Pancreas (tissue), 10 donors: ENCODE data around the gene ARHGAP12. TPM values are rescaled to one million over a fixed set of nuclear protein-coding genes. Genes with fewer than 3 reads are reported as not detected.

Experiments
- ATAC-seq, 4 donors: fragments of 200-7000 bp; cut with Tn5 transposase; one replicate each; pipeline versions ENCODE4 v1.8.0 to v1.9.1; 2020; ENCODE audit warnings: mild to moderate bottlenecking in 4 of 4, moderate library complexity in 4 of 4
- DNase-seq, 6 donors: peaks; one replicate each; pipeline ENCODE4 v3.0.0-alpha.2; 2020
- FAIRE-seq: peaks from 2 replicates; lab custom pipeline; 2012; peaks lifted over from hg19 to GRCh38; lab: Jason Lieb, UNC
- H3K27ac ChIP-seq, 4 donors: fragments of 200-600 bp; sonication (generic); 1 replicate in 3 of 4; 2 replicates in 1 of 4; pipeline versions ENCODE4 v1.5.0 to v1.8.0; 2020
- H3K27me3 ChIP-seq, 4 donors: fragments of 200-600 bp; one replicate each; pipeline ENCODE4 v1.8.0; 2021
- H3K36me3 ChIP-seq, 3 donors: fragments of 200-600 bp; sonication (generic) in 1 of 3; one replicate each; pipeline versions ENCODE4 v1.5.0 to v1.8.0; 2020 to 2021
- H3K4me1 ChIP-seq, 3 donors: fragments of 200-600 bp; one replicate each; pipeline ENCODE4 v1.8.0; 2021
- H3K4me3 ChIP-seq, 4 donors: fragments of 200-600 bp; sonication (generic) in 2 of 4; one replicate each; pipeline versions ENCODE4 v1.5.0 to v1.8.0; 2020 to 2021
- H3K9me3 ChIP-seq, 4 donors: fragments of 200-600 bp; one replicate each; pipeline ENCODE4 v1.8.0; 2021
- WGBS, 2 donors: extraction: QIAGEN DNeasy Blood & Tissue Kit; methylation state at CpG; one replicate each; pipeline ENCODE4 v1.1.7; 2013; 5-methylcytosine and 5-hydroxymethylcytosine counted together
- intact Hi-C, 3 donors: fragments of 100-400 bp; cut with DNase I; formaldehyde crosslinking; loops; one replicate each; pipeline versions ENCODE4 v1.11.1 to v1.14.2; 2022
- polyA plus RNA-seq, 2 donors: library from polyadenylated mRNA; stranded (reverse); fragments of 200-250 nt; gene quantifications; one replicate each; pipeline ENCODE4 v1.2.3, GENCODE V29; 2013
- total RNA-seq, 6 donors: library from RNA; stranded (reverse); fragmentation: NEBNext Ultra II Directional in 4 of 6; extraction: Animal tissue kit (Norgen Biotek cat#: 25700) in 4 of 6; gene quantifications; one replicate each; pipeline versions ENCODE4 v1.2.1 to v1.2.4, GENCODE V29; 2021 to 2023
- TF ChIP-seq, protein P1 (sequence below), 4 donors: fragments of 200-600 bp; sonication (generic) in 3 of 4; IDR thresholded peaks; one replicate each; pipeline versions ENCODE4 v1.5.0 to v1.8.0; 2021; ENCODE audit warnings: antibody characterized with exemption in 4 of 4
- donor health status: healthy with polysubstance abuse.
- donor health status: DM: no; HTN: no; CAD: no; lungs with moderate emphysema.
- donor health status: DM: no; HTN: no; CAD: no.
- donor health status: control.
- donor health status: control.
- donor health status: Bipolar disorder and iron deficiency.
- donor health status: DM: yes; HTN: yes; CAD: no.
- donor health status: DM: no; HTN: no; CAD: no.
- donor health status: DM: no; HTN: no; CAD: no.
- donor health status: DM: yes; HTN: yes; CAD: no.

ARHGAP12 gene
- total and polyA plus RNA-seq, 8 donors: 16.3 to 30.1 (median 23.5) TPM

DNA sequence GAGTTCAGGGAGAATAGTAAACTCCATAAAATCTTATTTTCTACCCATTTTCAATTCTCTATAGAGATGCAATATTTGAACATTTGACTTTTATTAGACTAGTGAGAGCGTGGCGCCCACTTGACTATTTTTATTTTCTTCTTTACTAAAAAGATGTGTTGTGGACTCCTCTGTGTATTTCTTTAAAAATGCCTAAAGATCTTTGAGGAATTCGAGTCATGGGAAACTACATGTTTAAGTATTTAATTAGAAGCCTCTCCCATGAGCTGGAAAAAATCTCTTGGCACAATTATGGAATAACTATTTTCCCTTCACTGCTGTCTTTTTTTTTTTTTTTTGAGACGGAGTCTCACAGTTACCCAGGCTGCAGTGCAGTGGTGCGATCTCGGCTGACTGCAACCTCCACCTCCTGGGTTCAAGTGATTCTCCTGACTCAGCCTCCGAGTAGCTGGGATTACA is 124.2 kb downstream of the ARHGAP12 start:
- Histone ChIP-seq H3K27me3 (no peaks in the 10 kb centered on the region), H3K36me3 (no peaks in the 10 kb centered on the region), H3K4me1 (no peaks in the 10 kb centered on the region), H3K4me3 (no peak overlapping the region), H3K9me3 (no peaks in the 10 kb centered on the region), H3K27ac (no peak overlapping the region)
- DNase-seq (no peak), ATAC-seq (no peak), FAIRE-seq (no peak)
- 86 to 95% methylated on average over 7 of the region's 7 CpGs for WGBS, 2 donors
- intact Hi-C loops: no loop called here
- TF ChIP-seq, protein P1, sequence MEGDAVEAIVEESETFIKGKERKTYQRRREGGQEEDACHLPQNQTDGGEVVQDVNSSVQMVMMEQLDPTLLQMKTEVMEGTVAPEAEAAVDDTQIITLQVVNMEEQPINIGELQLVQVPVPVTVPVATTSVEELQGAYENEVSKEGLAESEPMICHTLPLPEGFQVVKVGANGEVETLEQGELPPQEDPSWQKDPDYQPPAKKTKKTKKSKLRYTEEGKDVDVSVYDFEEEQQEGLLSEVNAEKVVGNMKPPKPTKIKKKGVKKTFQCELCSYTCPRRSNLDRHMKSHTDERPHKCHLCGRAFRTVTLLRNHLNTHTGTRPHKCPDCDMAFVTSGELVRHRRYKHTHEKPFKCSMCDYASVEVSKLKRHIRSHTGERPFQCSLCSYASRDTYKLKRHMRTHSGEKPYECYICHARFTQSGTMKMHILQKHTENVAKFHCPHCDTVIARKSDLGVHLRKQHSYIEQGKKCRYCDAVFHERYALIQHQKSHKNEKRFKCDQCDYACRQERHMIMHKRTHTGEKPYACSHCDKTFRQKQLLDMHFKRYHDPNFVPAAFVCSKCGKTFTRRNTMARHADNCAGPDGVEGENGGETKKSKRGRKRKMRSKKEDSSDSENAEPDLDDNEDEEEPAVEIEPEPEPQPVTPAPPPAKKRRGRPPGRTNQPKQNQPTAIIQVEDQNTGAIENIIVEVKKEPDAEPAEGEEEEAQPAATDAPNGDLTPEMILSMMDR (IDR thresholded peaks at IDR 0.05): no peak

DNA sequence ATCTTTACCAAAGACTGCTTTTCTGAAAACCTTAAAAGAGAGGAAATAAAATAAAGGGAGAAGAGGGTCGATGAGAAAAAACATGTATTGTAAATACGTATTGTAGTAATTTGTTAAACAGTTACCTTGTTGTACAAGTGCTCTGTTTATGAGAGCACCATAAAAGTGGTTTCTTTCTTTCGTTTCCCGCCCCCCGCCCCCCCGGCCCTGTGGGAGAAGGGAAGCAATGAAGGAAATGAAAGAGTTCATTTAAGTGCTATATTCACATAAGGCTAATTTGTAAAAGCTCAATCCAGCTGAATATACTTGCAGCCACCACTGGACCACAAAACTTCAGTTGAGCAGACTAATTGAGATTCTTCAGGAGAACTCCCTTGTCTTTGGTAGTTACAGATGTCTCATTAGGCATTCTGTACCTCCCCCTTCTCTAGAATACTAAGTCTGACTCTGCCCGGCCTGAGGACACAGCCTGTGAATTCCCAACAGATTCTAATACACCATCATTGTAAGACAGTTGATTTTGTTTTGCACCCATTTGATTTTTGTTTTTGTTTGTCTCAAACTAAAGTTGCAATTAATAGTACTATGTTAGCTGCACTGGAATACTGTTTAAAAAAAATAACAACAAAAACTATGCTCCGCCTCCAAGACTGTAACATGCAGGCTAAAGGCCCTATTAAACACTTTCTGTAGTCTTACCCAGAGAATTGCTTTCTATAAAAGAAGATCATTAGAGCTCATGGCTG is 124.9 kb downstream of the ARHGAP12 start:
- FAIRE-seq (no peak), DNase-seq (no peak), ATAC-seq (no peak)
- TF ChIP-seq, protein P1 (IDR thresholded peaks at IDR 0.05): no peak
- intact Hi-C loops: no loop called here
- Histone ChIP-seq H3K4me3 (no peak overlapping the region), H3K4me1 (no peaks in the 10 kb centered on the region), H3K9me3 (no peaks in the 10 kb centered on the region), H3K27me3 (no peaks in the 10 kb centered on the region), H3K36me3 (no peaks in the 10 kb centered on the region), H3K27ac (no peak overlapping the region)
- WGBS, 2 donors: 67 to 79% methylated on average over 8 of the region's 8 CpGs

DNA sequence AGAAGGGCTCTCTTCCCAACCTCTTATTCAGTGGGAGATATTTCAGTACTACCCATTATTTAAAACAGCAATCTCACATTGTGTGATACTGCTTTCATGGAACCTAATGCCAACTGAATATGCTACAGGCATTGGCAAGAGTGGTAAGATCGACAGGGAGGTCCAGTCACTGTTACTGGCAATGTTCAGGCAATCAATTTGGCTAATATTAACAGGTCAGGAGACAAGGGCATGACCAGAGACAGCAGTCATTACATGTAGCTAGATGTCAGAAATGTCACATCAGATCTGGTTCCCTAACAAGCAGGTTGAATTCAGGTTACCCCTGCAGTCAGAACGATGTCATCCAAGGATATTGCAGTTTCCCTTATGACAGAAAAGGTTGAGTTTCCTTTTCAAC is 129.4 kb downstream of the ARHGAP12 start:
- intact Hi-C loops: no loop called here
- Histone ChIP-seq H3K36me3 (no peaks in the 10 kb centered on the region), H3K4me1 (no peaks in the 10 kb centered on the region), H3K9me3 (no peaks in the 10 kb centered on the region), H3K4me3 (no peak overlapping the region), H3K27me3 (no peaks in the 10 kb centered on the region), H3K27ac (no peak overlapping the region)
- ATAC-seq (no peak), DNase-seq (no peak), FAIRE-seq (no peak)
- WGBS, 2 donors: 81 to 85% methylated on average over 2 of the region's 2 CpGs
- TF ChIP-seq, protein P1 (IDR thresholded peaks at IDR 0.05): no peak

DNA sequence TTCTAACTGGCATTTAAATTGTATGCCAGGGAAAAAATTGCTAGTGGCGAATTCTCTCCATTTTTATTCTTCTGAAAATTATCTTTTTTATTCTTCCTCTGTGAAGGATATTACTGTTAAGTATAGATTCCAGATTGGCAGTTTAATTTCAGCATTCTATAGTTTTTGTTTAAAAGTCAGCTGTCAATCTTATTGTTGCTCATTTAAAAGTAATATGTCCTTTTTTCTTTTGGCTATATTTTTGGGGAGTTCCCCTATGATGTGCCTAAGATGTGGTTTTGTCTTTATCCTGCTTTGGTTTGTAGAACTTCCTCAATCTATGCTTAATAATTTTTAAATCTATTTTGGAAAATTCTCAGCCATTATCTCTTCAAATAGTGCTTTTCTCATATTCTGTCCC is 135.9 kb downstream of the ARHGAP12 start:
- FAIRE-seq: no peak
- TF ChIP-seq, protein P1 (IDR thresholded peaks at IDR 0.05): no peak
- Histone ChIP-seq H3K4me1 (no peaks in the 10 kb centered on the region), H3K27ac (no peak overlapping the region), H3K36me3 (no peaks in the 10 kb centered on the region), H3K9me3 (no peaks in the 10 kb centered on the region), H3K27me3 (no peaks in the 10 kb centered on the region), H3K4me3 (no peak overlapping the region)
- ATAC-seq: no peak
- DNase-seq: no peak
- WGBS, 2 donors: 88 to 93% methylated on average over 1 of the region's 1 CpG
- intact Hi-C loops: no loop called here

DNA sequence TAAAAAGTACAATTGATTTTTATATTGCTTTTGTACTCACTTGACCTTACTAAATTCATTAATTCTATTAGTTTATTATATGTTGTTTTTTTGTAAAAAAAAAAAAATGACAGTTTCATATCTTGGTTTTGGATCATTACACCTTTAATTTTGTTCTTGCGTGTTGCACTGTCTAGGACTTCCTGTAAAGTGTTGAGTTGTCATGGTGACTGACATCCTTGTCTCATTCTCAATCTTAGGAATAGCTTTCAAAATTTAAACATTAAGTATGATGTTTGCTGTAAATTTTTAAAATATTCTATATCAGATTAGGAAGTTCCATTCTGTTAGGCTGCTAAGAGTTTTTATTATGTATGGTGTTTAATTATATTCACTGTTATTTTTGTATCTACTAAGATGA is 139.1 kb downstream of the ARHGAP12 start:
- no peak overlapping the region for H3K4me3 ChIP-seq
- no peaks in the 10 kb centered on the region for H3K9me3 ChIP-seq
- H3K27ac ChIP-seq: no peak overlapping the region
- no peak for DNase-seq
- TF ChIP-seq, protein P1 (IDR thresholded peaks at IDR 0.05): no peak
- H3K36me3 ChIP-seq: no peaks in the 10 kb centered on the region
- no peak for FAIRE-seq
- intact Hi-C loops: no loop called here
- ATAC-seq: no peak
- WGBS, 2 donors: 76 to 97% methylated on average over 1 of the region's 1 CpG
- H3K27me3 ChIP-seq: no peaks in the 10 kb centered on the region
- no peaks in the 10 kb centered on the region for H3K4me1 ChIP-seq
